H1 (cell line): Measurements from ENCODE around the gene DAB2IP. TPM values are rescaled to one million over a fixed set of nuclear protein-coding genes. Genes with fewer than 3 reads are reported as not detected.

Source experiments
- CTCF ChIA-PET: fragments of 300-600 bp; sonication (Branson Sonifier 250); formaldehyde crosslinking; loops from one replicate; lab custom pipeline; 2021; ENCODE audit not compliant: partially characterized antibody; lab: Charles Lee
- POLR2A ChIA-PET: fragments of 300-600 bp; sonication (Branson Sonifier 250); formaldehyde crosslinking; loops from one replicate; lab custom pipeline; 2021; ENCODE audit warnings: inconsistent platforms; ENCODE audit not compliant: partially characterized antibody; lab: Charles Lee
- DNase-seq, 2 experiments: peaks; one replicate each; pipeline versions ENCODE4 v3.0.0 to v3.0.0-alpha.2; 2010 to 2022; ENCODE audit warnings: low spot score in 2 of 2, low read depth in 1 of 2, mixed read lengths in 1 of 2
- FAIRE-seq: peaks from 2 replicates; lab custom pipeline; 2011; peaks lifted over from hg19 to GRCh38; lab: Jason Lieb, UNC
- H2AFZ ChIP-seq: 2 replicates; pipeline ENCODE4 v1.8.1; 2012; ENCODE audit warnings: low read length, inconsistent platforms
- H2AK5ac ChIP-seq: 2 replicates; pipeline ENCODE4 v1.6.1; 2013; ENCODE audit warnings: low read depth, low read length
- H2BK120ac ChIP-seq: replicated peaks from 2 replicates; pipeline ENCODE3; 2013; ENCODE audit warnings: low read depth, low read length, inconsistent platforms
- H2BK12ac ChIP-seq: 2 replicates; pipeline ENCODE4 v1.6.1; 2013; ENCODE audit warnings: low read depth, low read length
- H2BK15ac ChIP-seq: 2 replicates; pipeline ENCODE4 v1.6.1; 2013; ENCODE audit warnings: low read length
- H2BK20ac ChIP-seq: 2 replicates; pipeline ENCODE4 v1.6.1; 2013; ENCODE audit warnings: low read length
- H2BK5ac ChIP-seq: 2 replicates; pipeline ENCODE4 v1.6.1; 2013; ENCODE audit warnings: low read depth, low read length
- H3K14ac ChIP-seq: 2 replicates; pipeline ENCODE4 v1.6.1; 2013; ENCODE audit warnings: inconsistent platforms; ENCODE audit not compliant: insufficient read length
- H3K18ac ChIP-seq: 2 replicates; pipeline ENCODE4 v1.6.1; 2013; ENCODE audit warnings: low read length; ENCODE audit errors: extremely low read depth
- H3K23ac ChIP-seq: 2 replicates; pipeline ENCODE4 v1.6.1; 2013; ENCODE audit warnings: inconsistent platforms; ENCODE audit not compliant: insufficient read length
- H3K23me2 ChIP-seq: 2 replicates; pipeline ENCODE4 v1.6.1; 2013; ENCODE audit warnings: low read depth, low read length
- H3K27ac ChIP-seq: 2 replicates; pipeline ENCODE4 v1.6.1; 2011; ENCODE audit warnings: low read depth, low read length, inconsistent platforms
- H3K27me3 ChIP-seq, 4 experiments: replicated peaks in 1 of 4; 1 replicate in 1 of 4; 2 replicates in 3 of 4; pipeline versions ENCODE4 v1.6.1 to v1.8.1; 2011 to 2013; ENCODE audit warnings: low read length in 3 of 4, mild to moderate bottlenecking in 3 of 4, inconsistent platforms in 2 of 4, mixed read lengths in 2 of 4, moderate library complexity in 1 of 4; ENCODE audit not compliant: control insufficient read depth in 3 of 4, insufficient read depth in 3 of 4; ENCODE audit errors: extremely low read depth in 1 of 4
- H3K36me3 ChIP-seq, 4 experiments: 2 replicates each; pipeline versions ENCODE4 v1.6.1 to v1.8.1; 2011 to 2013; ENCODE audit warnings: mild to moderate bottlenecking in 4 of 4, low read length in 3 of 4, moderate library complexity in 2 of 4, control low read depth in 1 of 4, inconsistent platforms in 1 of 4; ENCODE audit not compliant: insufficient read depth in 4 of 4, control insufficient read depth in 2 of 4
- H3K4ac ChIP-seq: replicated peaks from 2 replicates; pipeline ENCODE3; 2013; ENCODE audit warnings: low read length, low read depth, mixed read lengths, inconsistent platforms; ENCODE audit not compliant: insufficient read length
- H3K4me1 ChIP-seq, 4 experiments: replicated peaks in 1 of 4; 1 replicate in 1 of 4; 2 replicates in 3 of 4; pipeline versions ENCODE4 v1.6.1 to v1.8.1; 2011 to 2013; ENCODE audit warnings: low read length in 3 of 4, inconsistent platforms in 2 of 4, mixed read lengths in 1 of 4; ENCODE audit not compliant: insufficient read depth in 4 of 4, control insufficient read depth in 3 of 4
- H3K4me2 ChIP-seq, 2 experiments: 2 replicates each; pipeline versions ENCODE4 v1.6.1 to v1.8.1; 2011 to 2013; ENCODE audit warnings: low read depth in 2 of 2, low read length in 2 of 2, control low read depth in 1 of 2, inconsistent platforms in 1 of 2, mild to moderate bottlenecking in 1 of 2; ENCODE audit not compliant: insufficient read depth in 1 of 2
- H3K4me3 ChIP-seq, 4 experiments: fragments of 200-600, 300-600 bp in 1 of 4; sonication (generic), shearing (Covaris generic), sonication (Bioruptor Twin) in 1 of 4; 2 replicates each; pipeline versions ENCODE4 v1.5.1 to v1.8.1; 2011 to 2016; ENCODE audit warnings: low read length in 4 of 4, low read depth in 3 of 4, control low read depth in 2 of 4, inconsistent platforms in 2 of 4, mild to moderate bottlenecking in 2 of 4, mixed read lengths in 1 of 4, moderate library complexity in 1 of 4; ENCODE audit not compliant: insufficient read depth in 2 of 4; ENCODE audit errors: extremely low read depth in 1 of 4
- H3K56ac ChIP-seq: replicated peaks from 2 replicates; pipeline ENCODE3; 2013; ENCODE audit warnings: low read depth, mild to moderate bottlenecking, mixed read lengths, low read length, inconsistent platforms; ENCODE audit not compliant: insufficient read length
- H3K79me1 ChIP-seq: 2 replicates; pipeline ENCODE4 v1.6.1; 2013; ENCODE audit warnings: low read depth, low read length, control low read depth
- H3K79me2 ChIP-seq, 2 experiments: 2 replicates each; pipeline versions ENCODE4 v1.6.1 to v1.8.1; 2012 to 2013; ENCODE audit warnings: low read length in 2 of 2, mild to moderate bottlenecking in 2 of 2, inconsistent platforms in 1 of 2; ENCODE audit not compliant: insufficient read depth in 2 of 2, control insufficient read depth in 1 of 2
- H3K9ac ChIP-seq, 4 experiments: replicated peaks in 1 of 4; 1 replicate in 1 of 4; 2 replicates in 3 of 4; pipeline versions ENCODE4 v1.6.1 to v1.8.1; 2011 to 2013; ENCODE audit warnings: low read depth in 3 of 4, low read length in 3 of 4, control low read depth in 2 of 4, mild to moderate bottlenecking in 2 of 4, moderate library complexity in 2 of 4, inconsistent platforms in 1 of 4; ENCODE audit errors: extremely low read depth in 1 of 4
- H3K9me3 ChIP-seq, 2 experiments: 2 replicates each; pipeline versions ENCODE4 v1.6.1 to v1.8.1; 2012 to 2013; ENCODE audit warnings: mild to moderate bottlenecking in 2 of 2, moderate library complexity in 2 of 2, control low read depth in 1 of 2, inconsistent platforms in 1 of 2, low read depth in 1 of 2, low read length in 1 of 2, mixed read lengths in 1 of 2; ENCODE audit not compliant: insufficient read depth in 2 of 2
- H4K20me1 ChIP-seq, 2 experiments: replicated peaks in 1 of 2; 2 replicates each; pipeline versions ENCODE3 to v1.8.1; 2011 to 2013; ENCODE audit warnings: inconsistent platforms in 2 of 2, low read length in 2 of 2, mild to moderate bottlenecking in 1 of 2; ENCODE audit not compliant: insufficient read depth in 2 of 2, control insufficient read depth in 1 of 2
- H4K5ac ChIP-seq: 2 replicates; pipeline ENCODE4 v1.6.1; 2013; ENCODE audit warnings: low read length, low read depth, mixed read lengths, inconsistent platforms; ENCODE audit not compliant: insufficient read length
- H4K8ac ChIP-seq: 2 replicates; pipeline ENCODE4 v1.8.0; 2013; ENCODE audit warnings: mild to moderate bottlenecking, moderate library complexity, low read length, inconsistent platforms; ENCODE audit not compliant: insufficient read depth; ENCODE audit errors: extremely low read depth
- H4K91ac ChIP-seq: replicated peaks from 2 replicates; pipeline ENCODE3; 2013; ENCODE audit warnings: low read length, mixed read lengths, inconsistent platforms; ENCODE audit not compliant: insufficient read length
- CBX8 ChIP-seq: fragments of 300-800, 300-1000 bp; sonication (generic); IDR thresholded peaks from 2 replicates; pipeline ENCODE4 v1.7.1; 2016; ENCODE audit warnings: low read depth, low read length, borderline replicate concordance
- EP300 ChIP-seq, 2 experiments: IDR thresholded peaks; 1 replicate in 1 of 2; 2 replicates in 1 of 2; pipeline ENCODE4 v1.6.1; 2011 to 2012; ENCODE audit warnings: low read depth in 2 of 2, low read length in 2 of 2, mild to moderate bottlenecking in 2 of 2, borderline replicate concordance in 1 of 2, inconsistent platforms in 1 of 2, moderate library complexity in 1 of 2
- KDM1A ChIP-seq: fragments of 200-600, 300-600 bp; sonication (generic); IDR thresholded peaks from 2 replicates; pipeline ENCODE4 v1.7.1; 2016; ENCODE audit warnings: mild to moderate bottlenecking, low read length, borderline replicate concordance
- KDM4A ChIP-seq: IDR thresholded peaks from one replicate; pipeline ENCODE4 v1.7.1; 2012; ENCODE audit warnings: low read depth, mild to moderate bottlenecking, moderate library complexity, low read length, inconsistent platforms; ENCODE audit not compliant: severe bottlenecking
- MAFK ChIP-seq: IDR thresholded peaks from 2 replicates; pipeline ENCODE4 v1.6.1; 2012; ENCODE audit warnings: low read depth, mild to moderate bottlenecking, improper control_type of control experiment, low read length
- RAD21 ChIP-seq, 2 experiments: IDR thresholded peaks in 1 of 2; conservative IDR thresholded peaks in 1 of 2; 2 replicates each; pipeline ENCODE4 v1.6.1; 2011; ENCODE audit warnings: low read depth in 2 of 2, low read length in 2 of 2, improper control_type of control experiment in 1 of 2, inconsistent platforms in 1 of 2, mild to moderate bottlenecking in 1 of 2, moderate library complexity in 1 of 2
- SIRT6 ChIP-seq: IDR thresholded peaks from one replicate; pipeline ENCODE4 v1.7.1; 2012; ENCODE audit warnings: low read length, inconsistent platforms
- SUZ12 ChIP-seq: fragments of 200-600 bp; sonication (generic); IDR thresholded peaks from 2 replicates; pipeline ENCODE4 v1.6.1; 2012; ENCODE audit warnings: mild to moderate bottlenecking, inconsistent platforms, low read length, moderate library complexity, mixed read lengths
- TEAD4 ChIP-seq: IDR thresholded peaks from 2 replicates; pipeline ENCODE4 v1.6.1; 2012; ENCODE audit warnings: low read depth, low read length, inconsistent platforms, mixed read lengths
- WGBS, 2 experiments: shearing (Covaris generic) in 1 of 2; methylation state at CpG; one replicate each; pipeline versions ENCODE4 v1.1.6 to v1.1.7; 2013 to 2015; ENCODE audit warnings: low lambda C conversion rate in 2 of 2, mixed read lengths in 2 of 2, inconsistent platforms in 1 of 2, low coverage in 1 of 2, missing lambda C conversion rate in 1 of 2; ENCODE audit not compliant: insufficient replicate concordance in 2 of 2, insufficient coverage in 1 of 2, insufficient read length in 1 of 2; ENCODE audit errors: extremely low coverage in 1 of 2, missing lambda C conversion rate in 1 of 2; 5-methylcytosine and 5-hydroxymethylcytosine counted together
- polyA plus RNA-seq, 7 experiments: library from polyadenylated mRNA; depleted of rRNA in 3 of 7; stranded (reverse) in 5 of 7; unstranded in 2 of 7; fragments of >200 nt in 5 of 7; fragments of 200-250 nt in 2 of 7; gene quantifications; 1 replicate in 5 of 7; 2 replicates in 1 of 7; 4 replicates in 1 of 7; pipeline versions ENCODE4 v1.2.1 to v1.2.3, GENCODE V29; 2011 to 2013; ENCODE audit warnings: missing spikeins in 2 of 7, mixed read lengths in 2 of 7
- total RNA-seq: library from RNA; stranded (reverse); fragmentation: NEBNext Ultra II Directional; extraction: Animal tissue kit (Norgen Biotek cat#: 25700); gene quantifications from 2 replicates; pipeline ENCODE4 v1.2.1, GENCODE V29; 2021
- TF ChIP-seq, protein P1 (sequence below): IDR thresholded peaks from 2 replicates; pipeline ENCODE4 v1.6.1; 2012; ENCODE audit warnings: inconsistent platforms

Gene DAB2IP
- total and polyA plus RNA-seq, 2 of the 8 experiments (the other 6 are each of a cell fraction or from before 2014, with no cell fraction given) = 19.7 to 39.5 TPM

DNA sequence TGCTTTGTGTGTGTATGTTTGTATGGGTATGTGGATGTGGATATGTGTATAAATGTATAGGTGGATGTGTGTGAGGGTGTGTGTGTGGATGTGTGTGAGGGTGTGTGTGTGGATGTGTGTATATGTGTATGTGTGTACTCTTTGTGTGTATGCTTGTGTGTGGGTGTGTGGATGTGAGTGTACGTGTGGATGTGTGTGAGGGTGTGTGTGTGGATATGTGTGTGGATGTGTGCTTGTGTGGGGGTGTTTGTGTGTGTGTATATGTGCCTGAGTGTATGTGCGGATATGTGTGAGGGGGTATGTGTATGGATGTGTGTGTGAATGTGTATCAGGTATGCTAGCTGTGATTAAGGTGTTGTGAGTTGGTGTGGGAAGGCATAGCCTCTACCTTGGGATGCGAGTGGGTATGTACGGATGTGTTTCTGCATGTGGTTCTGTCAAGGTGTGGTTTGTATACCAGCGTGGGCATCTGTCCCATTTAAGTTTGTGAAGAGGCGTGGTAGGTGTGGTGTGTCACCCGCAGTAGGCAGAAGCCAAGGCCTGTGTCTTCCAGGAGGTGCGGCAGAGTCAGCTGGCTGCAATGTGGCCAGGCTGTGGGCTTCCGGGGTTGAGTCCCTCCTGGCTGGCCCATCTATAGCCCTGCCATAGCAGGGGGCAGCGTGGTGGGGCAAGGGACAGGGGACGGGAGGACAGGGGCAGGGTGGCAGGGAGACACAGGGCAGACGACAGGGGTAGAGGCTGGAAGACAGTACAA, 155.8 kb downstream of the DAB2IP start:
- DNase-seq = peak in 1 of 2 experiments; percentile 38
- TF ChIP-seq EP300 (IDR thresholded peaks at IDR 0.05; ENCODE audit: borderline replicate concordance in 1 of 2, low read depth in 2 of 2, low read length in 2 of 2) (no peak), SUZ12 (no peak), SIRT6 (no peak), KDM4A (no peak), MAFK (no peak), CBX8 (no peak), TEAD4 (no peak), RAD21 (IDR thresholded peaks at IDR 0.05 in 1 of 2, conservative IDR thresholded peaks at IDR 0.05 in 1 of 2; ENCODE audit: low read depth in 2 of 2, low read length in 2 of 2) (no peak), KDM1A (no peak)
- TF ChIP-seq, protein P1, sequence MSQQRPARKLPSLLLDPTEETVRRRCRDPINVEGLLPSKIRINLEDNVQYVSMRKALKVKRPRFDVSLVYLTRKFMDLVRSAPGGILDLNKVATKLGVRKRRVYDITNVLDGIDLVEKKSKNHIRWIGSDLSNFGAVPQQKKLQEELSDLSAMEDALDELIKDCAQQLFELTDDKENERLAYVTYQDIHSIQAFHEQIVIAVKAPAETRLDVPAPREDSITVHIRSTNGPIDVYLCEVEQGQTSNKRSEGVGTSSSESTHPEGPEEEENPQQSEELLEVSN = no peak

More for the DNA sequence above, 155.8 kb downstream of the DAB2IP start:
- Histone ChIP-seq H3K4me1 (peaks cover 0 to under 1% (median 0%) of the 10 kb centered on the region in 4 experiments; a peak in 1 of 7 replicates), H3K79me2 (no peaks in the 10 kb centered on the region), H2BK15ac (no peak overlapping the region; the same call in 1 of the 2 replicates), H4K8ac (no peak overlapping the region; the same call in 1 of the 2 replicates), H3K4ac (no peak overlapping the region), H3K27ac (no peak overlapping the region), H2AFZ (no peak overlapping the region), H3K4me2 (no peak overlapping the region), H3K56ac (peak overlapping the region; percentile 98), H3K9me3 (0 out of 4 replicates have a peak, but pooled peaks cover 0 to 2% of the 10 kb centered on the region in 2 experiments), H3K23ac (no peak overlapping the region), H3K27me3 (no peaks in the 10 kb centered on the region), H2BK5ac (peak overlapping the region; percentile 24; the same call in 1 of the 2 replicates), H3K9ac (no peak overlapping the region), H4K5ac (no peak overlapping the region), H2BK20ac (0 out of 2 replicates have a peak overlapping the region, but pooled peaks have one; percentile 6), H3K18ac (no peak overlapping the region), H2BK120ac (no peak overlapping the region), H3K79me1 (no peaks in the 10 kb centered on the region; the same call in 1 of the 2 replicates), H3K23me2 (peaks cover 10% of the 10 kb centered on the region; the same call in 1 of the 2 replicates), H3K14ac (no peak overlapping the region), H2BK12ac (no peak overlapping the region), H2AK5ac (no peak overlapping the region), H4K91ac (no peak overlapping the region), H3K36me3 (no peaks in the 10 kb centered on the region), H3K4me3 (no peak overlapping the region), H4K20me1 (peaks cover 0 to 2% of the 10 kb centered on the region in 2 experiments)
- no peak for FAIRE-seq
- ChIA-PET POLR2A (no interaction called here), CTCF (interaction anchor here (1.2 kb wide), 1 partner anchor 72 kb away, joined by 3 read pairs; no protein-coding TSS in a partner anchor)
- WGBS, 2 experiments = 52% methylated on average over 12 of the region's 12 CpGs; no CpG with 5 or more reads in 1 of the 2 experiments
